GM18508 (cell line): ENCODE measurements around the gene MRPS6.

ENCODE experiments used
- ATAC-seq: cut with Tn5 transposase; IDR thresholded peaks from one replicate; pipeline ENCODE4 v1.9.1; 2021; ENCODE audit warnings: moderate number of reproducible peaks; ENCODE audit not compliant: insufficient read depth, unreplicated experiment

The MRPS6 gene

DNA sequence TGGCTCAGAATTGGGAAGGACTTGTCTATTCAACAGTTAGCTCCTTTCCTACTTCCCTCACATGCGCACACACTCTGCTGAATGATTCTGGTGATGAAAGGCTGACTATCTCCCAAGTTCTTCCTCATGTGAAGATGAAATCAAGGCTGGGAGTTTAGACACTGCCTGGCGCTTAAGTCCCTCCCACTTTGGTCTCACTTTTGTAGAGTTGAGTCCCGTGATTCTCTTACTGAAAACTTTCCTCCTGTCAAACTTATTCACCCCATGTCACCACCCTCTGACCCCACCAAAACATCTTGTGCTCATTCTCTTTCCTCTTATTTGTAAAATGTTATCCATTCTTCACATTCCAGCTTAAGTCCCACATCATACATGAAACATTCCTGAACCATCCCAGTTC is 8.4 kb upstream of the MRPS6 start:
- ATAC-seq = no peak

DNA sequence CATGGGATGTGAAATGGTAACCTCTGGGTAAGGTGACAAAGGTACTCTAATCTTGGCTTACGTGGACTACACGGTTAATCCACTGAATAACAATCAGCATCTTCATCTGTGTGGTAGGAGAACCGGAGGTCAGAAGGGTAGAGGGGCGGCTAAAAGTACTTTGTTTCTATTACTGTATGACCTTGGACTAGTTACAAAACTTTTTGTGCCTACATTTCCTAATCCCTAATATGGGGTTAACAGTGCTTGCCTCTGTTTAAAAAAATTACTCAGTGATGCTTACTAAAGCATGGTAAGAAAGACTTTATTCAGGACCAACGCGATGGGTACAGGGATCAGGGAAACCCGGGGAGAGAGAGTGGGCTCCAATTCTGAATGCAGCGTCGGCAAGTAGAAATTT is 1.7 kb upstream of the MRPS6 start:
- no peak for ATAC-seq

DNA sequence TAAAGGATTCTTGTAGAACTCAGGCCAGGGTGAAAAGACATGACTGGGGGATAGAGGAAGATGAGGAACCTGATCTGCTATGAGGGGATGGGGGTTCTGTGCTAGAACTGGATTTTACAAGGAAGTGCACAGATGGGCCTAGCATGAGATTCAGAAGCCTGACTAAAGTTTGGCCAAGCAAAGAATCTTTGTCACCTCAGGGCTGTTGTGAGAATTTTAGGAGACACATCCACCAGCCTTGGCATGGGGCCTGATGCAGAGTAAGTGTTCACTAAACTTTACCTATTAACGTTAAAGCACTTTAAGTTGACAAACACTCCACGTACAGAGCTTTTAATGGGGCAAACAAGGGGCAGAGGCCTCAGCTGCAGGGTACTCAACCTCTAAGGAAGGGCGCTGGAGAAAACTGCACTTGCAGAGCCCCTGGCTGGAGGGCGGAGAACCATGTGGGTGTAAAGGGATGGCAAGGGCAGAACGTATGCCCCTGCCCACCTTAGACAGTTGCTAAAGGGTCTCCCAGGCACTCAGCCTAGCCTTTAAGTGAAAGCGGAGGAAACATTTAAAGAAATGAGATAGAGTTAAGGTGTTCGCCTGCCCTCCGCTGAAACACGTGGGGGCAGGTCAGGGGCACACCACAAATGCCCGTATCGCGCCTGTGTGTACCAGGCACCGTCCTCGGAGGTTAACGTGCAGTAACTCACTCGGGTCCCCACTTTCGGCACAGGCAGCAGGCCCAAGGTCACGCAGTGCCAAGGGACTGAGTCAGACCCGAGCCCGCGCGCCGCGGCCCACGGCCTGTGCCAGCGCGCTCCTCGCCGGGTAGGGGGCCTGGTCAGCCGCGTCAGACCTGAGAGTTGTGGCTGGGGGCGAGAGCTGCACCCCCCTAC is 990 bp upstream of the MRPS6 start:
- ATAC-seq = no peak

DNA sequence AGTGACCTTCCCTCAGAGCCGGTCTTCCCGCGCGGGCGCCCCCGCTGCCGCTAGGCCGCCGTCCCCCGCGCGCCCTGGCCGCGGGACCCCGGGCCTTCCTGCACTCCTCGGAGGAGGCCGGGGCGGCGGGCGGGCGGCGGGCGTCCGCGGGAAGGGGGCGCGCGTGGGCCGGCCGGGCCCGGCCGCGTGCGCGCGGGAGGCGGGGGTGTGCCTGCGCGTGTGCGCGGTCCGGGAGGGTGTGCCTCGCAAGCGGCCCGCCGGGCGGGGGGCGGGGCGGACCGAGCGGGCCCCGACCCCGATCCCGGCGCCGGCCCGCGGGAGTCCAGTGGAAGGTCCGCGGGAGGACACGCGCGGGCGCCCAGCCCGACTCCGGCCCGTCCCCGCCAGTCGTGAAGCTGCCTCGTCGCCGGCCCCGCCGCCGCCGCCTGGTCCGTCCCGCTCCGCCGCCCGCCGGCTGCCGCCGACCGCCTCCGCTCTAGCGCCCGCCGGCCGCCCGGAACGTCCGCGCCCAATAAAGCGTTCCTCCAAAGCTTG is 438 bp downstream of the MRPS6 start:
- ATAC-seq = no peak

DNA sequence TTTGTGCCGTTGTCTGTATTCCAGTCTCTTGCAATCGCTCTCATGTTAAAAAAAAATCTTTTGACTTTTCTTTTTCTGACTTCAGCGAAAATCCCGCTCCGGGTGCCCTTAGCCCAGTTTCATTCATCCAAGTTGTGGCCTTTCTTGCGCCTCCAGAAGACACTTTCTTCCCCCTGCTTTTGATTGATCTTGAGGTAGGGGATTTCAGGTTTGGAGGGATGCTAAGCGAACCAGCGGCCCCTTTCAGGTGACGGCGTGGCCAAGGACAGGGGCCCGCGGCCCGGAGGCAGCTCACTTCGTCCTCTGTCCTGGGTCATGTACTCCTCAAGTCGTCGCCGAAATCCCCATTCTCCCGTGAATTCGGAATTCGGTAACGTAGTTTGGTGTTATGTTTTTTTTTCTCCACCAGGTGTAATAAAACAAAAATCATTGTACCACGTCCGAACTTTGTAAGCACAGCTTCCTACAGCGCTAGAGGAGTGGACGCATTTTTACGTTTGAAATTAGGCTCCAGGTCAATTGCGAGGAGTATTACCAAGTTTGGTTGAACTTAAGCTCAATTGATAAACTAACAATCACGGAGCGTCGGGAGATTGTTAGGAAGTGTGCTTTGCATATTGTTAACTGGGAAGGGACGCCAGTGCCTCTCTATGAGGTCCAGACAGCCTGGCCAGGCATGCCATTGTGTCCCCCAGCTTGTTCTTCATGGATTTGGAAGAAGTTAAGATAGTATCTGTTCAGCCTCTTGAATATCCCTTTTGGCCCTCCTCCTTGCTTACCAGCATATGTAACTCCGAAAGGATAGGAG is 1.1 kb downstream of the MRPS6 start:
- no peak for ATAC-seq

DNA sequence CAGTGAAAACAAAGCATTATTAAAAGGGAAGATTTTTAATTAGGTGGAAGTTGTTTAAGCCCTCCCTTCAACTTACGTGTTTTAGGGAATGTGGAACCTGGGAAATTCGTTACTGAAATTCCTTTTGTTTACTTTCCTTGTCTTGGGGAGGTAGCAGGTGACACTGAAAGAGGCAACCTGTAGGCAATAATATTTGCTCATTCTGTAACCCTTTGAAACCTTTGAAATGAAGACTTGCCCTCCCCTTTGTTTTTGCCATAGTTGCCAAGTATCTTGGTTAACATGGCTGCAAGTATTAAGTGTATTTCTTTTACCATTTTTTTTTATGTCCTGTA is 1.7 kb downstream of the MRPS6 start:
- ATAC-seq = no peak

DNA sequence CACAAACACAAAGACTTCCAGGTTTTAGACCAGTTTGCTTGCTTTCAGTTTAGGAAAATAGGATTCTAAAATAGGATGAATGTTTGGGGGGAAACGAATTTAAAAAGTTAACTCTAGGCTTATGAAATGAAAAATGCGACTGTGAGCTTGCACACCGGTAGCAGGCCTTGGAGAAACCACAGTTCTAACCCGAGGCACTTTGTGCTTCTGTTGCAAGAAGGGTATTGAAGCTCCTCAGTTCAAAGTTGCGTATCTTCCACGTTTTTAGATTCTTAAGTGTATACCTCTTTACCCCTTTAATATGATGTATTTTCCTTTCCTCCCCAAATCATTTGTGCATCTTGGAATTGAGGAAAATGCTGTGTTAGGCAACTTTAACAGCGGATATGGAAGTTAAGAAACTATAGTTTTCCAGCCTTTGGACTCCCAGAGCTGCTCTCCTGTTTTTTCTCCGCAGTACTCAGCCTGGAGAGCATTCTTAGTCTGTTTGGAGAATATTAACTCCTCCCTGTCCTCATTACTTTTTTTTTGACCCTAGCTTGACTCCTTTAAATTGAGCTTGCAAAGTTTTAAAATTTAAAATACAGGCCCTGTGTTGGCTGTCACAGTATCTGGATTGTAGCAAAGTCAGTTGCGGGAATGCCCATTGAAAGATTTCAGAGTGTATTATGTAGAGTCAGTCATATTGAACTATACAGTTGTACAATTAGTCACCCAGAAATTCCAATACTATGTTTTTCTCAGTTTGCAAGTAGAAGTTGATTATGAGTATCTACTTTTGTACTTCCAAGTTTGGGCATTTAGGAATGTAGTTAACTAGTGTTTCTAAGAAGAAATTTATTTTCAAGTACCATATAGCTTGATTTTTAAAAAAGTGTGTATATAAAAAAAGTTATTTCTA is 2.6 kb downstream of the MRPS6 start:
- no peak for ATAC-seq

DNA sequence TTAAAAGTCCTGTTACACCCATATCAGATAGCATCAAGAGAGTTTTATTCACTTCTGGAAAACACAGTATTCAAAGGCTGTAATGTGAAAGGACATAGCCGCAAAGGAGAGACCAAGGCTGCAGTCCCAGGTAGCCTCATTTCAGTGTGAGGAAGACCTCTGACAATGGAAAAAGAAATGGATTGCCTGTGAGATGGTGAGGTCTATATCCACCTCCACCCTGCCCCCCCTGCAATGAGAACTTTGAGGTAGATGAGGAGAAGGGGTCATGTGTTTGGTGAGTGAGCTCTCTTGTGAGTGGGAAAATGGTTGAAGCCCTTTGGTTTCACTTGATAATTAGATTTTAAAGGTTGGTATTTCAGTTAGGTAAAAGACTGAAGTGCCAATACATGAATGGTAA is 3.5 kb downstream of the MRPS6 start:
- no peak for ATAC-seq

DNA sequence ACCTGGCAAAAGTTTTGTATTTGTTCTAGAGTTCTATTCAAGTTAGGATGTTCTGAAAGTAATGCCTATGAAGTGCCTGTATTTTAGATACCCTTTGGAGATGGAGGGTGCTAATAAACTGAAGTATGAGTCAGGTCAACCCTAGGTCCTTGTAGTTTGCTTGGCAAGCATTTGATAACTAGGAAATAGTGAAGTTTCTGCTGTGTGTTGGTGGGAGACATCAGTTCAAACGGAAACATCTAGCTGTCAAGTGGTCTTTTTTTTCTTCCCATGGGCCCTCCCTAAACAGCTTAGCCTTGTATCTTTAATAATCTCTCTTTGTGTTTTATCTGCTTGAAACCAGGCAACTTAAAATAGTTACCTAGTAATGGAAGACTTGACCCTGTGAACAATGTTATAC is 4.5 kb downstream of the MRPS6 start:
- ATAC-seq = no peak

DNA sequence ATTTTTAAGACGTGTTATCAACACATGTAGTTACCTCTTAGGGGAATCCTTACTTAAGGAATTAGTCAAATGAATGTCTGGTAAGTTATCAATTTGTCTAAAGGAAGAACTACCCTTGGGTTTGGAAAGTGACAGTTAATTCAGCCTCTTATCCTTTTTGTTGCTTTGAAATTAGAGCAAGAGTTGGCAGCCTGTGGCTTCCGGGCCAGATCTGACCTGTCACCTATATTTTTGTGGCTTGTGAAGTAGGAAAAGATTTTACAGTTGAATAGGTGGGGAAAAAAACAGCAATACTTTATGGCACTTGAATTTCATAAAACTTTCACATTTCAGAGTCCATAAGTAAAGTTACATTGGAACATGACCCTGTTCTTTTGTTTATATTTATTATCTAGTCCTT is 5.5 kb downstream of the MRPS6 start:
- ATAC-seq = no peak

DNA sequence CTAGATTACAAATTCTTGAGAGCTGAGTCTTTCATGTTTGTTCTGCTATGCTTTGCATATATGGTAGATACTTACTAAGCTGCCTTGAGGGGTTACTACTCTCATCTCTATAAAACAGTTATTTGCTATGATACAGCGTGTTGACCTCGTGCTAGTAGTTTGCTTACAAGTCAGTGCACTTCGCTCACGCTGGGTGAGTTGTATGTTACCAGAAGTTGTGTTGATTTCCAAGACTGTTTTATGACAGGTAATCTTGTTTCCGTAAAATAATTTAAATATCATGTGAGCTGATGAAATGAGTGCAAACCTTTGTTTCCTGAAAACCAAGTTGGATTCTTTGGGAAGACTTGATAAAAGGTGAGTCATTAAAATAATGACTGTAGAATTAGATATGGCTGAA is 7.3 kb downstream of the MRPS6 start:
- no peak for ATAC-seq

DNA sequence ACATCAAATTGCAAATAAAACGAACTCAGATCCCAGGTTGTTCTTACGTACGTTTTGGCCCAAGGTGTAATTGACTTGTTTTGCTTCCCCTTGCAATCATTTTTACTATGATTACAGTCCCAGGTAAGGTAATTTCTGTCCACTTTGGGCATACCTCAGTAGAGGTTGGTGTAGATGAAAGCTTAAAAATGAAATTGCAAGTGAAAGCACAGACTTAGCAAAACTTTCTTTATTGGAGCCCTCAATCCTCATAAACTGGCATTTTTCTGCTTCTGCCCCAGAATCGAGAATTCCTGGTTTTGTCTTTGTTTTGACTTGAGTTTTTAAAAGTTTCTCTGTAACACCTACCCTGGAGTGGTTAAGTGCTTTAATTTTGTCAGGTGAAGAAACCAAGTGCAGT is 9.4 kb downstream of the MRPS6 start:
- ATAC-seq = no peak

DNA sequence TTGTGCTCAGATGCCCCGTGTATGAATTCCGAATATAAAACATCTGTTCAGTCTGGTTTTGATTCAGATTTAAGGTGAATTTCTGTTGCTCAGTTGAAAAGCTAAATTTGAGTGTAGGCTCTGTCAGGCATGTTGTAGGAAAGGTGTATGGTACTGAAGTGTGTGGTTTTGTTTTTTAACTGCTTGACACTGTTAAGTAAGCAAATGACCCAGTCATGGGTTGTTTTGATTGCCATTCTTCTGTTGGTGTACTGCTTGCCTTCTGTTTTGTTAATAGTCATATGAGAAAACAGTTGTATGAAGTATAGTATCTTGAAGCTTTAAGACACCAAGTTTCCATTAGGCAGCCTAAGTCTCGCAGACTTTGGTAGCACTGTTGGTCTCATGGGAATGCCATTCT is 10.0 kb downstream of the MRPS6 start:
- ATAC-seq = no peak

DNA sequence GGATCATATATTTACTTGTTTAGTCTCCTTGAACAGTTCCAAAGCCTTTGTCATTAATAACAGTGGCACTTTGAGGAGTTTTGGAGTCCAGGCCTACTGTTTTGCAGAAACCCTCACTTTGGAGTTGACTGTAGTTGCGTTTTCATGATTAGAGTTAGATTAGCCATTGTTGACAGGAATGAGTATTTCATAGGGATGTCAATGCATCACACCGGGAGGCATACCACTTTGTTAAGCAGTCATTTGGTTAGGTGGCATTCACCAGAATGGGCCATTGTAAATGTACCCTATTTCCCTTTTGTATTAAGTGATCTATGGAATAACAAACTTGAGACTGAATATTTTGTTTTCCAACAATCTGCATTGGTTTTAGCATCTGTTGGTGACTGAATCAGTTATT is 11.8 kb downstream of the MRPS6 start:
- no peak for ATAC-seq

DNA sequence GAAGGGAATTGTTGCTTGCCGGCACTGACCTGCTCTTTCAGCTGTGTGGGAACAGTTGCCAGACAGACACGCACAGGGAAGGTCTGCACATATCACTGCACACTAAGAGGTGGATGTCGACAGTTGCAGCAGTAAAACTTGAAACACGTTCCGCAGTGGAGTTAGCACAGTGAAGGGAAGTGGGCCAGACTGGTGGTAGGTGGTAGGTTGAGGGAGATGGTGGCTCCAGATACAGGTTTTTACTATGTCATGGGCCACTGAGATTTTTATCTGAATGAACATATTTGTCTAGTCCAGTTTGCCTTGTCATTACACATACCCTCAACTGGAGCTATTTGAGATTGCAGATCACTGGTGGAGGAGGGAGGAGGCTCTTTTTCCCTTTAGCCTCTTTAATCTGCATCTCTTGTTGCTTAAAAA is 13.5 kb downstream of the MRPS6 start:
- no peak for ATAC-seq

DNA sequence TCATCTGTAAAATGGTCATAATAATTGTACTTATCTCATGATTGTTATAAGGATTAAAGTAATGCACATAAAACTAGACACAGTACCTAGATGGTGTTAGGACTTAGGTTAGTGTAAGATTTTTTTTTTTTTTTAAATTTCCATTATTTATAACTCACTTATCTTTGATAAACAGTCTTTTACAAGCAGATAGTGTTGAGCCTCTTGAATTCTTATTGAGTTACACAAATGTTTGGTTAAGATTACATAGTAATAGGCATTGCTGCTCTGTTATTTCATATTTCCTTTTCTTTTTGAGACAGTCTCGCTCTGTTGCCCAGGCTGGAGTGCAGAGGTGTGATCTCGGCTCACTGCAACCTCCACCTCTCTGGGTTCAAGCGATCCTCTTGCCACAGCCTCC is 15.4 kb downstream of the MRPS6 start:
- no peak for ATAC-seq

DNA sequence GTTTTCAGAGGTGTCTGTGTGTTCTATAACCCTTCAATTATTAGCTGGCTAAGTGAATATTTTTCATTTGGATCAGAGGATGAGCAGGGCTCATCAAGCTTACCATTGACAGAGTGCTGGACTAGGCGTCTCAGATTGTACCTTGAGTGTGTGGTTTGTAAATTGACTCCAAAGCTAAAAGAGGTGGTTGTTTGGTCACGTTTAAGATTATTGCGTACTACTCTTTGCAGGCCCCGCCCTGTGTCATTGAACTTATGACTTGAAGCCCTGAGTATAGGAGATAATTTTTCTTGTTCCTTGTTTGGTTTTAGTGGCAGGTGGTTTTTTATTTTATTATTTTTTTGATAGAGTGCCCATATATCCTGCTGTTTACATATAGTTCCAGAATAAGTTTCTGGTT is 17.7 kb downstream of the MRPS6 start:
- ATAC-seq = no peak

DNA sequence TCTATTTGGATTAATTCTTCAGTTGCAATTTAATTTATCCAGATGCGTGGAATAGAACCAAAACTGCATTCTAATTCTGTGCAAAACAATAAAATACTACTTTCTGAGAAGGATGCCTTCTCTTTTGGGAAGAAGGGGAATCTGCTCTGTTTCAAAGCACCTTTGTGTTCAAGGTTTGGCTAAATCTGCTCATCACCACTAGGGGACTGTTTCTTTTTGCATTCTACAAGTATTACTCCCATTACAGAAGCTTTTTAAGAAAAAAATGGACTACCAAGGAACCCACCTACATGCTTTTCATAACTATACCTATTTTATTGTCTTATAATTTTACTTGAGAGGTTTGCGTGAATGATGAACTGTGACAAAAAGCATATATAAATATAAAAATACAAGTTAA is 18.2 kb downstream of the MRPS6 start:
- no peak for ATAC-seq

DNA sequence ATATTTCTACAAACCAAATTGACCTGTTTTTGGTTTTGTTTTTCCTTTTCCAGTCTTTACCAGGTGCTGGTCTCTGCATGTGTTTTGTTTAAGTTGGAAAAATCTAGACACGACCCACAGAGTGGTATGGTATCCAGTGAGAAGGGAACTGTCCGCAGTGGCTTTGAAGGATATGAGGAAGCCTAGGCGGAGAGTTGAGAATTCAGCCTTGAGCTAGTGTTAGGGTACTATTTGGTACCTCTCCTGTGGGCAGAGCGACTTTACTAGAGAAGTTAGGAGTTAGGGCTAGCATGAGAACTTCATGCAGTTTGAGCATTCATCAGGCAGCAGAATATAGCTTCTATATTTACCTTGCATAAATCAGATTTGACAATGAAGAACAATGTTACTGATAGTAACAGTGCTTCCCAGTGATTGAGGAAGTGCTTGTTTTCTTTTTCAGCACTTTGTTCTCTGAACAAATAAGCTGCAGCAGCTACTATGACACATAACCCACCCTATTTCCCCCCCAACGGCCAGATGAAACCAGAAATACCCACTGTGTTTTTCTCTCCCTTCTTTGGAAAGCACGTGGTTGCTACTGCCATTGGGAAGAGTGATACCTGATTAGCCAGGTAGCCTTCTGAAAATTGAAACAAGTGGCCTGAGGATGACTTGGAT is 19.0 kb downstream of the MRPS6 start:
- no peak for ATAC-seq

DNA sequence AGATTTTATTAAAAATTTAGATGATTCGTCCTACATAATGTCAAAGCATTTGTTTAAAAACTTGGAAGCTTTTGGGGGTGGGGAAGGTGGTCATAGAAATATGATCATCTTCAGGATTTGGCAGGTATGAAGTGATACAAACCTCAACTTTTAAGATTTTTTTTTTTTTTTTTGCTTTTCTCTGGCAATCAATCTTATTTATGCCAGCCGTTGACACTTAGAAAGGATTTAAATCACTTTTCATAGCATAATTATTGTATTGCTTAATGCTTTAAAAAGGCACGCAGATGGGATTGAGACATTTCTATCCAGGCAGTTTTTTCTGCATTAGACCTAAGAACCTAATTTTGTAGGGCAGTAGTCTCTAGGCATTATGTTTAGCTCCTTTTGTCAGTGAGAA is 19.7 kb downstream of the MRPS6 start:
- no peak for ATAC-seq
